ENCODE results near the gene GUCA2A.

DNA sequence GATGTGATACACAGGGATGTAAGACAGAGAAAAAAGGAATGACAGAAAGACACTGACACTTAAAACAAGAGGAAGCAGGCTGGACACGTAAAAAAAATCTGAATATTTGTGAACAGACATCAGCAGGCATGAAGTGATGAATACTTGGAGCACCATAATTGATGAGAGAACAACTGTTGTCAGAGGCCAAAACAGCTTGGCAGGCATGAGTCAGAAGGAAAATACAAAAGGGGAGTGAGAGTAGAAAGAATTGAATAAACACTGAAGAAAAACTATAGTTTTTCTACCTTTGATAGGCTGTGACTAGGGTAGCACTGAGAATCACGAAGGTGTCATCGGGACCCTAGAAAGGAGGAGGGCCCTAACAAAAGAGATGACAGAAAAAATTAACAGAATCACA lies 21.6 kb upstream of the GUCA2A start:
- TF ChIP-seq TCF12 (IDR thresholded peaks at IDR 0.05; ENCODE audit: low read depth) = no peak
- TF ChIP-seq EP300 (IDR thresholded peaks at IDR 0.05; ENCODE audit: borderline replicate concordance) = no peak
- no peak for TF ChIP-seq RAD21 (IDR thresholded peaks at IDR 0.05; ENCODE audit: low read depth)
- no peak for TF ChIP-seq FOXM1 (IDR thresholded peaks at IDR 0.05; ENCODE audit: borderline replicate concordance, low read depth)
- TF ChIP-seq TEAD4 (IDR thresholded peaks at IDR 0.05) = no peak
